Measurements from ENCODE around the gene SUCLG2. TPM values are rescaled to one million over a fixed set of nuclear protein-coding genes. Genes with fewer than 3 reads are reported as not detected.

SUCLG2 gene
- 44.8 and 80.5 TPM in 2 replicates for total RNA-seq

GRCh38 chr3:67654099-67654843, at the start of gene SUCLG2:
SUCLG2 (minus strand) TSS chr3:67654612; CDS start chr3:67654586, 26 bp downstream.

